Naive thymus-derived CD8-positive, alpha-beta T cell (primary cell): ENCODE data around the gene HEBP2. TPM values are rescaled to one million over a fixed set of nuclear protein-coding genes. Genes with fewer than 3 reads are reported as not detected.
"Not testable (repeated sequence)": the region's sequence is repeated elsewhere in the genome, so short reads cannot be mapped to it uniquely, and the experiment has no call there.

Experiments
- ATAC-seq, 2 donors: fragments of 150-1000 bp; cut with Tn5 transposase in 1 of 2; sonication (Bioruptor Pico), chemical (Tn5 transposase) in 1 of 2; 1 replicate in 1 of 2; 2 replicates in 1 of 2; pipeline ENCODE4 v1.10.0; 2021; ENCODE audit warnings: mild to moderate bottlenecking in 2 of 2, moderate library complexity in 2 of 2
- POLR2A ChIA-PET: fragments of 350-600 bp; sonication (Branson Sonifier 250); formaldehyde crosslinking; loops from one replicate; lab custom pipeline; 2021; ENCODE audit warnings: antibody characterized with exemption; lab: Charles Lee
- DNase-seq, 10 donors: peaks; one replicate each; pipeline versions ENCODE4 v3.0.0 to v3.0.0-alpha.2; 2020 to 2022
- H3K27ac Mint-ChIP-seq, 10 donors: one replicate each; pipeline ENCODE4 v1.8.0; 2020 to 2022; ENCODE audit warnings: mild to moderate bottlenecking in 10 of 10, mixed read lengths in 10 of 10, moderate library complexity in 4 of 10, inconsistent platforms in 1 of 10
- H3K27me3 Mint-ChIP-seq, 5 donors: one replicate each; pipeline ENCODE4 v1.8.0; 2021 to 2022; ENCODE audit warnings: mixed read lengths in 5 of 5
- H3K36me3 Mint-ChIP-seq, 3 donors: one replicate each; pipeline ENCODE4 v1.8.0; 2020 to 2022; ENCODE audit warnings: mixed read lengths in 3 of 3, mild to moderate bottlenecking in 2 of 3, inconsistent platforms in 1 of 3
- H3K4me1 Mint-ChIP-seq, 4 donors: one replicate each; pipeline ENCODE4 v1.8.0; 2021 to 2022; ENCODE audit warnings: mixed read lengths in 4 of 4
- H3K4me3 Mint-ChIP-seq, 10 donors: one replicate each; pipeline ENCODE4 v1.8.0; 2020 to 2022; ENCODE audit warnings: mild to moderate bottlenecking in 10 of 10, mixed read lengths in 10 of 10, moderate library complexity in 6 of 10, inconsistent platforms in 1 of 10
- H3K9me3 Mint-ChIP-seq, 9 donors: one replicate each; pipeline ENCODE4 v1.8.0; 2020 to 2022; ENCODE audit warnings: mixed read lengths in 9 of 9, mild to moderate bottlenecking in 3 of 9, inconsistent platforms in 1 of 9, moderate library complexity in 1 of 9
- polyA plus RNA-seq, 3 donors: library from polyadenylated mRNA; unstranded; fragments of 300-500 nt; fragmentation: Illumina TruSeq; gene quantifications; one replicate each; pipeline ENCODE4 v1.2.3, GENCODE V29; 2021
- total RNA-seq, 8 experiments: library from RNA in 2 of 8; stranded (reverse) in 2 of 8; gene quantifications; one replicate each; pipeline ENCODE4 v1.2.3 and lab custom pipeline; 2021 to 2026

The HEBP2 gene, protein sequence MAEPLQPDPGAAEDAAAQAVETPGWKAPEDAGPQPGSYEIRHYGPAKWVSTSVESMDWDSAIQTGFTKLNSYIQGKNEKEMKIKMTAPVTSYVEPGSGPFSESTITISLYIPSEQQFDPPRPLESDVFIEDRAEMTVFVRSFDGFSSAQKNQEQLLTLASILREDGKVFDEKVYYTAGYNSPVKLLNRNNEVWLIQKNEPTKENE
- total RNA-seq (10 to 100 TPM; 49.3 to 50.2 TPM), polyA plus RNA-seq (10 to 100 TPM; 26.2 to 30.9 (median 30.5) TPM), total RNA-seq (lab: John Stamatoyannopoulos, UW) (12.3 to 126 (median 69.8) reads per million in 6 experiments)

DNA sequence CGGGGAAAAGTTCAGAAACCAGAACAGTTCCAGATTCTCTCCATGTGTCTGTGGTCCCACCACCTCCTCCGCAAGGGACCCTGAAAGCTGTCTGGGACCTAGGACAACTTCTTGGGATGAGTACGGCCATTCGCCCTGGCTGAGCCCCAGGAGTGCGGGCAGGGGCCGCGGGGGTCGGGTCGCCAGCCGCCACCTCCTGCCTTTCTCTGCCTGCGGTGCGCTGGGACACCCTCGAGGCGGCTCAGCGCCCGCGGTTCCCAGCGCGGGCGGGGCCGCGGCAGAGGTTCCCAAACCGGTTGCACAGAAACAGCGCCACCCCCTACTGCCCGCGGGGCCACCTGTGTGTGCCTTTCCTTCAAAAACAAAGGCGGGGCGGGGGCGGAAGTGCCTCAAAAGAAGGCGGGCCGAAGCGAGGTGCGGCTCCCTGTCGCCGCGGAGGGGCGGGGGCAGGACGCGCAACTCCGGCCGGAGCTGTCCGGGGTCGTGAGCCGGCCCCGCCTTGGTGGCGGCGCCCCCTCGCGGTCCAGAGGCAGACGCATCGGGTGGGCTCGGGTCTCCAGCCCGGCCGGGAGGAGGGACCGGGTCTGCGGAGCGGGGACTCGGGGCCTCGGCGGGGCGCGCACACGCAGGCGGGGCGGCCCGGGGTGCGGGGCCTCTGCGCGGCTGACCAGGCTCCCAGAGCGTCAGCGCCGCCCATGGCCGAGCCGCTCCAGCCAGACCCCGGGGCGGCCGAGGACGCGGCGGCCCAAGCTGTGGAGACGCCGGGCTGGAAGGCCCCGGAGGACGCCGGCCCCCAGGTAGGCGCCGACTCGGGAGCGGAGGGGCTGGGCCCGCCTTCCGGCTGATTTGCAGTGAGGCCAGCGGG lies at the start of gene HEBP2:
TSS of gene HEBP2 (plus strand) at position 423 of the 865 bp plus-strand sequence. CDS start at position 696, 273 bp downstream.
- Mint-ChIP-seq H3K9me3 (no peaks in the 10 kb centered on the region), H3K4me1 (peaks cover 11 to 28% (median 26%) of the 10 kb centered on the region in 4 donors), H3K36me3 (peaks cover 0 to 38% (median 3%) of the 10 kb centered on the region in 3 donors), H3K4me3 (peak within 1 kb of the TSS; percentile 79 to 94 (median 88)), H3K27me3 (peaks cover 0 to 2% (median 0%) of the 10 kb centered on the region in 5 donors), H3K27ac (peak within 1 kb of the TSS; percentile 61 to 96 (median 94))
- DNase-seq (peak; percentile 79 to 97 (median 90)), ATAC-seq (peak; percentile 86 to 89)
- POLR2A ChIA-PET, result interaction anchor here (0.7 to 1.7 kb wide), 8 partner anchors 10 to 971 kb away, joined by 3 to 4 read pairs (median 4); partner anchors contain the start of gene CITED2

GRCh38 chr6:138357928-138358327 lies 46.1 kb upstream of the HEBP2 start:
- ATAC-seq, result no peak

GRCh38 chr6:138368684-138369083 lies 35.3 kb upstream of the HEBP2 start:
- POLR2A ChIA-PET, H3K36me3 Mint-ChIP-seq, ATAC-seq, DNase-seq, H3K4me1 Mint-ChIP-seq, H3K9me3 Mint-ChIP-seq, H3K4me3 Mint-ChIP-seq, H3K27ac Mint-ChIP-seq: not testable (repeated sequence)
- peaks cover 8 to 38% (median 23%) of the 10 kb centered on the region in 5 donors for H3K27me3 Mint-ChIP-seq

More at GRCh38 chr6:138357928-138358327, 46.1 kb upstream of the HEBP2 start:
- no peak for DNase-seq
- no peak overlapping the region for H3K4me3 Mint-ChIP-seq
- H3K36me3 Mint-ChIP-seq, result peaks cover 0 to under 1% (median 0%) of the 10 kb centered on the region in 3 donors
- H3K4me1 Mint-ChIP-seq, result peaks cover 0 to 2% (median 0%) of the 10 kb centered on the region in 4 donors
- POLR2A ChIA-PET, result no interaction called here
- no peak overlapping the region for H3K27ac Mint-ChIP-seq
- H3K27me3 Mint-ChIP-seq, result peaks cover 6 to 22% (median 10%) of the 10 kb centered on the region in 5 donors
- peaks cover 0 to 6% (median 1%) of the 10 kb centered on the region in 9 donors for H3K9me3 Mint-ChIP-seq

- POLR2A ChIA-PET, result no interaction called here
- Mint-ChIP-seq H3K36me3 (no peaks in the 10 kb centered on the region), H3K9me3 (peaks cover 0 to 4% (median 0%) of the 10 kb centered on the region in 9 donors), H3K4me3 (no peak overlapping the region), H3K4me1 (peaks cover 0 to 2% (median 0%) of the 10 kb centered on the region in 4 donors), H3K27me3 (peaks cover 2 to 20% (median 15%) of the 10 kb centered on the region in 5 donors), H3K27ac (no peak overlapping the region)
- ATAC-seq, result no peak
- no peak for DNase-seq
These were observed 33.2 kb upstream of the HEBP2 start for GRCh38 chr6:138370631-138371451.

- no peak overlapping the region for H3K4me3 Mint-ChIP-seq
- POLR2A ChIA-PET, result no interaction called here
- no peak for DNase-seq
These were observed 32.6 kb upstream of the HEBP2 start for GRCh38 chr6:138371452-138371711.

GRCh38 chr6:138371720-138372119 lies 32.3 kb upstream of the HEBP2 start:
- peaks cover 0 to 4% (median 0%) of the 10 kb centered on the region in 9 donors for H3K9me3 Mint-ChIP-seq

More at GRCh38 chr6:138371452-138371711, 32.6 kb upstream of the HEBP2 start:
- no peak overlapping the region for H3K27ac Mint-ChIP-seq
- peaks cover 0 to 4% (median 0%) of the 10 kb centered on the region in 9 donors for H3K9me3 Mint-ChIP-seq
- H3K4me1 Mint-ChIP-seq, result peaks cover 0 to 2% (median 0%) of the 10 kb centered on the region in 4 donors
- no peaks in the 10 kb centered on the region for H3K36me3 Mint-ChIP-seq
- peaks cover 2 to 17% (median 13%) of the 10 kb centered on the region in 5 donors for H3K27me3 Mint-ChIP-seq
- no peak for ATAC-seq

DNA sequence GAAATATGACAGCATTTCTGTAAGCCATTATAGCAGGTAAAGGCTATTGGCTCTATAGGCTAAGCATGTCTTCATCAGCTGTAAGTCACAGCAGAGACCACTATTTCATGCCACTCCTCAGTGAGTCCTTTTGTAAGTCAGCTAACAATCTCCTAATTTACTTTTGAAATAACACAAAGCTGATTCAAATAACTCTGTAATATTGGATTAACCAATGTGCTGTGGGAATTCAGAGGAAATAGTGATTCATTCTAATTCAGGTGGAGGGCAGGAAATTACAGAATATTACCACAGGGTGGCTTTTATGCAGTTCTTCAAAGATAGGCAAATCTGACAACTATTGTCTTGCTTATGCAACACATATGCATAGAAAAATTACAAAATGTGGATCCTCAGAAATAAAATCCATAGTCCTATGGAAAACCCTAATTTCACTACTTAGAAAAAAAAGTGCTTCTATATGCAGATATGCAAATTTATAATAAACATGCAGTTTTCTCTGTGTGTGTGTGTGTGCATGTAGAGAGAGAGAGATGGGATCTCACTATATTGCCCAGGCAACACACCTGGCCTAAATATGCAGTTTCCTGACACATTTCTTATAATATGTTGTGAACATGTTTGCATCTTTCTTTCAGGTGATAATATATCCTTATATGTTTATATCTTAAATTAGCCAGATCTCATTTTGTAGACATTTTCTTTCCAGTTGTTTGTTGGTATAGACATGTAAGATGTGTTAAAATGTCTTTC lies 31.1 kb upstream of the HEBP2 start:
- peaks cover 0 to 1% (median 0%) of the 10 kb centered on the region in 9 donors for H3K9me3 Mint-ChIP-seq
- ATAC-seq, result peak in 1 of 2 donors; percentile 57
- H3K36me3 Mint-ChIP-seq, result no peaks in the 10 kb centered on the region
- POLR2A ChIA-PET, result no interaction called here
- H3K4me1 Mint-ChIP-seq, result peaks cover 0 to 2% (median 0%) of the 10 kb centered on the region in 4 donors
- peaks cover 0 to 11% (median 2%) of the 10 kb centered on the region in 5 donors for H3K27me3 Mint-ChIP-seq
- no peak overlapping the region for H3K4me3 Mint-ChIP-seq
- no peak overlapping the region for H3K27ac Mint-ChIP-seq
- DNase-seq, result peak in 3 of 10 donors; percentile 2 to 19 (median 18)

More at GRCh38 chr6:138371720-138372119, 32.3 kb upstream of the HEBP2 start:
- Mint-ChIP-seq H3K4me1 (peaks cover 0 to 2% (median 0%) of the 10 kb centered on the region in 4 donors), H3K36me3 (no peaks in the 10 kb centered on the region), H3K4me3 (no peak overlapping the region), H3K27me3 (peaks cover 2 to 16% (median 10%) of the 10 kb centered on the region in 5 donors), H3K27ac (no peak overlapping the region)
- DNase-seq (no peak), ATAC-seq (no peak)
- POLR2A ChIA-PET, result no interaction called here

DNA sequence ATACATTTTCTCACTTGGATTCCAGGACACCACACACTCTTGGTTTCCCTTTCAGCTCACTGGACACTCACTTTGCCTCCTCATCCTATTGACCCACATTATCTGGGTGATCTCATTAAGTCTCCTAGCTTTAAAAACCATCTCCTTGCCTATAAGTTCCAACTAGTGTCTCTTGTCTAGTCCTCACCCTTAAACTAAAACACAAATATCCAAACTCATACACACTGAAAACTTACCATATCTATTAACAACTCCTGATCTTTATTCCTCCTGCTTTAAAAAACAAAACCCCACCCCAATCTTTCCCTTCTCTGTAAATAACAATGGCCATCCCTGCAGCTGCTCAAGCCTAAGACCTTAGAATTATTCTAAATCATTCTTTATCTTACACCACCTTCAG lies 29.8 kb upstream of the HEBP2 start:
- POLR2A ChIA-PET, result interaction anchor here (0.5 kb wide), 1 partner anchor 70 kb away, joined by 3 read pairs; no protein-coding TSS in a partner anchor
- ATAC-seq (no peak), DNase-seq (no peak)
- Mint-ChIP-seq H3K9me3 (no peaks in the 10 kb centered on the region), H3K27me3 (peaks cover 0 to 9% (median 0%) of the 10 kb centered on the region in 5 donors), H3K27ac (no peak overlapping the region), H3K4me3 (no peak overlapping the region), H3K36me3 (no peaks in the 10 kb centered on the region), H3K4me1 (peaks cover 0 to 2% (median 0%) of the 10 kb centered on the region in 4 donors)

GRCh38 chr6:138374815-138375214 lies 29.2 kb upstream of the HEBP2 start:
- POLR2A ChIA-PET, result no interaction called here
- H3K4me3 Mint-ChIP-seq, result no peak overlapping the region
- peaks cover 0 to 9% (median 0%) of the 10 kb centered on the region in 5 donors for H3K27me3 Mint-ChIP-seq
- DNase-seq (no peak), ATAC-seq (no peak)
- peaks cover 0 to 2% (median 0%) of the 10 kb centered on the region in 4 donors for H3K4me1 Mint-ChIP-seq
- no peak overlapping the region for H3K27ac Mint-ChIP-seq
- H3K36me3 Mint-ChIP-seq, result no peaks in the 10 kb centered on the region
- no peaks in the 10 kb centered on the region for H3K9me3 Mint-ChIP-seq

DNA sequence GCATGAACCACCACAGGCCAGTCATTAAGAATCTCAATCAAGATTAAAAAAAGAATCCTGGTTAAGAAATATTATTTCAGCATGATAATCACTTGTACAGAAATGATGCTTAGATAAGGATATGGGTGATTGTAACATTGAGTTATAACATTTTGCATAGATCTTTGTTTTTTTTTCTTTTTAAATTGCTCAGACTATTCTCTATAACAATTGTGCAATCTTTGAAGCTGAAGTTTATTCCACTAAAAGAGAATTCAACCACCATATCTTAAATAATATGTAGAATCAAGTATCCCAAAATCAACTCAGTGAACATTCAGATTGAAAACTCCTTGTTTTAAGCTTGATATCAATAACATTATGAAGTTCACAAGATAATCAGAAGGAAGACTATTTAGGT lies 27.0 kb upstream of the HEBP2 start:
- H3K4me3 Mint-ChIP-seq, result no peak overlapping the region
- no peak overlapping the region for H3K27ac Mint-ChIP-seq
- H3K27me3 Mint-ChIP-seq, result peaks cover 0 to 3% (median 0%) of the 10 kb centered on the region in 5 donors
- H3K9me3 Mint-ChIP-seq, result no peaks in the 10 kb centered on the region
- no peaks in the 10 kb centered on the region for H3K36me3 Mint-ChIP-seq
- H3K4me1 Mint-ChIP-seq, result peaks cover 0 to 2% (median 0%) of the 10 kb centered on the region in 4 donors
- ATAC-seq, result no peak
- POLR2A ChIA-PET, result interaction anchor here (1.1 kb wide), 1 partner anchor 27 kb away, joined by 4 read pairs; the partner anchor contains the start of gene HEBP2
- no peak for DNase-seq

DNA sequence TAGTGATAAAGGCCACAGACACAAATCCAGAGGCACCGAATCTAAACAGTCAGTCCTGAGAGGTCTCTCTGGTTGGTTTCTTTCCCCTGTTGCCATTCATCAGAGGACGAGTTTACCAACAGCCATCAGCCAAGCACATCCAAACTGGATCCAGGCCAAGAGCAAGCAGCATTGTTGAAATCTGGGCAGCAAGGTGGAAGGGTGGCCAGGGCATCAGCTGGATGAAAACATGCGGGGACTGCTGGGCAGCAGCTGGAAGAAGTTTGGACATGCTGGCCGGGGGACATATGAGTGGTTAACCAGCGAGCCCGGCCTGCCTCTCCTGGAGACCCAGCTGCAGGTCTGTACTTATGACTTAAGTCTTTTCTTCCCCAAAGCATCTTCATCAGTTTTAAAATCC lies 26.2 kb upstream of the HEBP2 start, which contains the start of gene SMIM28:
TSS of gene SMIM28 (plus strand) at position 62 of the 400 bp plus-strand sequence. CDS start at position 230, 168 bp downstream.
- Mint-ChIP-seq H3K4me1 (no peaks in the 10 kb centered on the region), H3K27me3 (peaks cover 0 to 3% (median 2%) of the 10 kb centered on the region in 5 donors), H3K27ac (no peak within 1 kb of the TSS), H3K9me3 (no peaks in the 10 kb centered on the region), H3K4me3 (no peak within 1 kb of the TSS), H3K36me3 (no peaks in the 10 kb centered on the region)
- DNase-seq (no peak), ATAC-seq (no peak)
- POLR2A ChIA-PET, result interaction anchor here (1.1 kb wide), 1 partner anchor 26 kb away, joined by 4 read pairs; the partner anchor contains the start of gene HEBP2
